Mesenchymal stem cell (in vitro differentiated cells and primary cell): ENCODE data around the gene CYS1.

Source experiments
- DNase-seq: peaks from one replicate; pipeline ENCODE4 v3.0.0-alpha.2; 2013
- H2AFZ ChIP-seq: one replicate; pipeline ENCODE4 v1.6.1; 2013; ENCODE audit warnings: low read depth, mild to moderate bottlenecking, control low read depth, inconsistent platforms, low read length, moderate library complexity
- H2AK5ac ChIP-seq: 2 replicates; pipeline ENCODE4 v1.6.1; 2013; ENCODE audit warnings: low read length, moderate library complexity, mild to moderate bottlenecking, inconsistent platforms; ENCODE audit not compliant: severe bottlenecking
- H2BK120ac ChIP-seq: one replicate; pipeline ENCODE4 v1.6.1; 2013; ENCODE audit warnings: low read depth, mild to moderate bottlenecking, inconsistent platforms, low read length, moderate library complexity
- H2BK12ac ChIP-seq, 2 experiments: one replicate each; pipeline ENCODE4 v1.6.1; 2013; ENCODE audit warnings: inconsistent platforms in 2 of 2, low read length in 2 of 2, mild to moderate bottlenecking in 2 of 2, moderate library complexity in 2 of 2, control low read depth in 1 of 2
- H2BK15ac ChIP-seq: one replicate; pipeline ENCODE4 v1.6.1; 2013; ENCODE audit warnings: mild to moderate bottlenecking, low read depth, inconsistent platforms; ENCODE audit not compliant: poor library complexity, severe bottlenecking
- H2BK5ac ChIP-seq: 2 replicates; pipeline ENCODE4 v1.6.1; 2013; ENCODE audit warnings: low read depth, mild to moderate bottlenecking, low read length, control low read depth, inconsistent platforms; ENCODE audit not compliant: poor library complexity, severe bottlenecking
- H3K14ac ChIP-seq, 2 experiments: one replicate each; pipeline ENCODE4 v1.6.1; 2013; ENCODE audit warnings: inconsistent platforms in 2 of 2, low read length in 2 of 2, control low read depth in 1 of 2, mild to moderate bottlenecking in 1 of 2, moderate library complexity in 1 of 2
- H3K18ac ChIP-seq, 2 experiments: one replicate each; pipeline ENCODE4 v1.6.1; 2013; ENCODE audit warnings: inconsistent platforms in 2 of 2, low read length in 2 of 2, control low read depth in 1 of 2, low read depth in 1 of 2, mild to moderate bottlenecking in 1 of 2
- H3K23ac ChIP-seq, 2 experiments: one replicate each; pipeline ENCODE4 v1.6.1; 2013; ENCODE audit warnings: inconsistent platforms in 2 of 2, low read length in 2 of 2, mild to moderate bottlenecking in 2 of 2, moderate library complexity in 2 of 2, control low read depth in 1 of 2
- H3K27ac ChIP-seq: 2 replicates; pipeline ENCODE4 v1.5.1; 2013; ENCODE audit warnings: mild to moderate bottlenecking, moderate library complexity, low read length, control low read depth, inconsistent platforms; ENCODE audit not compliant: poor library complexity, severe bottlenecking
- H3K27me3 ChIP-seq, 2 experiments: 2 replicates each; pipeline versions ENCODE4 v1.6.1 to v1.7.0; 2013; ENCODE audit warnings: low read length in 2 of 2, mild to moderate bottlenecking in 2 of 2, moderate library complexity in 2 of 2, control low read depth in 1 of 2, inconsistent platforms in 1 of 2; ENCODE audit not compliant: control insufficient read depth in 1 of 2, insufficient read depth in 1 of 2
- H3K36me3 ChIP-seq, 2 experiments: 2 replicates each; pipeline versions ENCODE4 v1.6.1 to v1.7.0; 2013; ENCODE audit warnings: low read length in 2 of 2, control low read depth in 1 of 2, inconsistent platforms in 1 of 2, low read depth in 1 of 2, mild to moderate bottlenecking in 1 of 2; ENCODE audit not compliant: insufficient read depth in 2 of 2, control insufficient read depth in 1 of 2
- H3K4ac ChIP-seq, 2 experiments: one replicate each; pipeline ENCODE4 v1.6.1; 2013; ENCODE audit warnings: inconsistent platforms in 2 of 2, low read length in 2 of 2, mild to moderate bottlenecking in 2 of 2, moderate library complexity in 2 of 2, control low read depth in 1 of 2, low read depth in 1 of 2
- H3K4me1 ChIP-seq: 2 replicates; pipeline ENCODE4 v1.6.1; 2013; ENCODE audit warnings: low read depth, low read length, control low read depth; ENCODE audit not compliant: control insufficient read depth, insufficient read depth
- H3K4me2 ChIP-seq: 2 replicates; pipeline ENCODE4 v1.6.1; 2013; ENCODE audit warnings: low read length, mild to moderate bottlenecking, inconsistent platforms; ENCODE audit not compliant: poor library complexity, severe bottlenecking
- H3K4me3 ChIP-seq, 2 experiments: 2 replicates each; pipeline versions ENCODE4 v1.5.1 to v1.7.0; 2013; ENCODE audit warnings: low read length in 2 of 2, mild to moderate bottlenecking in 2 of 2, control low read depth in 1 of 2, low read depth in 1 of 2; ENCODE audit not compliant: insufficient read depth in 1 of 2
- H3K79me1 ChIP-seq: replicated peaks from 2 replicates; pipeline ENCODE4 v1.6.1; 2013; ENCODE audit warnings: mild to moderate bottlenecking, control low read depth, low read length, inconsistent platforms; ENCODE audit not compliant: poor library complexity, severe bottlenecking
- H3K9ac ChIP-seq: 2 replicates; pipeline ENCODE4 v1.7.0; 2013; ENCODE audit warnings: mild to moderate bottlenecking, low read length, moderate library complexity
- H3K9me3 ChIP-seq: 2 replicates; pipeline ENCODE4 v1.7.0; 2013; ENCODE audit warnings: mild to moderate bottlenecking, low read length; ENCODE audit not compliant: control insufficient read depth
- H4K8ac ChIP-seq: one replicate; pipeline ENCODE4 v1.6.1; 2013; ENCODE audit warnings: inconsistent platforms, mild to moderate bottlenecking, low read length, moderate library complexity
- H4K91ac ChIP-seq: one replicate; pipeline ENCODE4 v1.6.1; 2013; ENCODE audit warnings: mild to moderate bottlenecking, low read length, inconsistent platforms
- WGBS: methylation state at CpG from one replicate; pipeline ENCODE4 v1.1.7; 2013; ENCODE audit warnings: mixed read lengths; 5-methylcytosine and 5-hydroxymethylcytosine counted together

CYS1 gene

GRCh38 chr2:10083692-10084211 is 3.5 kb upstream of the CYS1 start:
- 85% methylated on average over 12 of the region's 13 CpGs for WGBS
- H3K27me3 ChIP-seq: peaks cover 5 to 72% of the 10 kb centered on the region in 2 experiments
- no peak overlapping the region for H3K4ac ChIP-seq
- H3K36me3 ChIP-seq: no peaks in the 10 kb centered on the region
- no peak overlapping the region for H3K9ac ChIP-seq
- no peak overlapping the region for H3K4me2 ChIP-seq
- H3K27ac ChIP-seq: peak overlapping the region; percentile 90
- no peak overlapping the region for H2BK12ac ChIP-seq
- peak overlapping the region; percentile 68 for H2AK5ac ChIP-seq
- H3K18ac ChIP-seq: no peak overlapping the region
- H3K4me3 ChIP-seq: no peak overlapping the region
- H4K91ac ChIP-seq: no peak overlapping the region
- no peak overlapping the region for H4K8ac ChIP-seq
- H2BK5ac ChIP-seq: no peak overlapping the region
- no peak overlapping the region for H2BK15ac ChIP-seq
- H2AFZ ChIP-seq: no peak overlapping the region
- H2BK120ac ChIP-seq: no peak overlapping the region
- H3K14ac ChIP-seq: no peak overlapping the region
- DNase-seq: no peak
- H3K9me3 ChIP-seq: no peaks in the 10 kb centered on the region
- peaks cover 31% of the 10 kb centered on the region for H3K4me1 ChIP-seq
- no peaks in the 10 kb centered on the region for H3K79me1 ChIP-seq
- H3K23ac ChIP-seq: no peak overlapping the region

GRCh38 chr2:10083046-10083445 is 2.8 kb upstream of the CYS1 start:
- no peaks in the 10 kb centered on the region for H3K9me3 ChIP-seq
- H3K14ac ChIP-seq: no peak overlapping the region
- H3K4ac ChIP-seq: no peak overlapping the region
- H4K91ac ChIP-seq: no peak overlapping the region
- H2AFZ ChIP-seq: no peak overlapping the region
- 74% methylated on average over 5 of the region's 5 CpGs for WGBS
- no peak overlapping the region for H3K23ac ChIP-seq
- H4K8ac ChIP-seq: no peak overlapping the region
- no peak overlapping the region for H3K4me2 ChIP-seq
- H3K9ac ChIP-seq: no peak overlapping the region
- H2BK120ac ChIP-seq: no peak overlapping the region
- no peak overlapping the region for H2BK5ac ChIP-seq
- H2BK15ac ChIP-seq: no peak overlapping the region
- peaks cover 5 to 76% of the 10 kb centered on the region in 2 experiments for H3K27me3 ChIP-seq
- no peak overlapping the region for H2BK12ac ChIP-seq
- H3K4me1 ChIP-seq: peaks cover 37% of the 10 kb centered on the region
- peak overlapping the region; percentile 90 for H3K27ac ChIP-seq
- H2AK5ac ChIP-seq: no peak overlapping the region
- H3K18ac ChIP-seq: no peak overlapping the region
- no peak overlapping the region for H3K4me3 ChIP-seq
- H3K36me3 ChIP-seq: no peaks in the 10 kb centered on the region
- no peak for DNase-seq
- no peaks in the 10 kb centered on the region for H3K79me1 ChIP-seq

GRCh38 chr2:10080536-10081304 is 509 bp upstream of the CYS1 start:
- H3K4ac ChIP-seq: no peak overlapping the region
- H2AFZ ChIP-seq: no peak overlapping the region
- peaks cover 29% of the 10 kb centered on the region for H3K4me1 ChIP-seq
- H3K14ac ChIP-seq: no peak overlapping the region
- H2BK15ac ChIP-seq: no peak overlapping the region
- no peak for DNase-seq
- H3K79me1 ChIP-seq: peaks cover 2% of the 10 kb centered on the region
- H3K27me3 ChIP-seq: peaks cover 9 to 79% of the 10 kb centered on the region in 2 experiments
- H3K9ac ChIP-seq: no peak overlapping the region
- no peaks in the 10 kb centered on the region for H3K9me3 ChIP-seq
- H2AK5ac ChIP-seq: no peak overlapping the region
- H3K27ac ChIP-seq: peak overlapping the region; percentile 91
- no peak overlapping the region for H2BK12ac ChIP-seq
- peak overlapping the region; percentile 20 for H4K8ac ChIP-seq
- H3K23ac ChIP-seq: peak overlapping the region in 1 of 2 experiments; percentile 73
- H2BK120ac ChIP-seq: no peak overlapping the region
- H2BK5ac ChIP-seq: peak overlapping the region; percentile 90
- no peak overlapping the region for H4K91ac ChIP-seq
- peaks cover 0 to 5% of the 10 kb centered on the region in 2 experiments for H3K36me3 ChIP-seq
- 2% methylated on average over 11 of the region's 45 CpGs for WGBS
- peak overlapping the region in 1 of 2 experiments; percentile 72 for H3K4me3 ChIP-seq
- no peak overlapping the region for H3K18ac ChIP-seq
- peak overlapping the region; percentile 79 for H3K4me2 ChIP-seq

GRCh38 chr2:10079266-10079869 is 843 bp downstream of the CYS1 start:
- no peak overlapping the region for H3K4ac ChIP-seq
- peak overlapping the region; percentile 12 for H2BK15ac ChIP-seq
- peaks cover 4% of the 10 kb centered on the region for H3K79me1 ChIP-seq
- H3K36me3 ChIP-seq: peaks cover 0 to 11% of the 10 kb centered on the region in 2 experiments
- H3K4me1 ChIP-seq: peaks cover 21% of the 10 kb centered on the region
- H2BK120ac ChIP-seq: no peak overlapping the region
- peaks cover 9 to 81% of the 10 kb centered on the region in 2 experiments for H3K27me3 ChIP-seq
- H3K27ac ChIP-seq: peak overlapping the region; percentile 77
- H3K9me3 ChIP-seq: no peaks in the 10 kb centered on the region
- no peak overlapping the region for H2AK5ac ChIP-seq
- H3K23ac ChIP-seq: peak overlapping the region in 1 of 2 experiments; percentile 36
- H3K9ac ChIP-seq: peak overlapping the region; percentile 73
- H3K4me3 ChIP-seq: peak overlapping the region; percentile 72 to 76
- H4K8ac ChIP-seq: no peak overlapping the region
- 3% methylated on average over 26 of the region's 53 CpGs for WGBS
- H4K91ac ChIP-seq: no peak overlapping the region
- H3K4me2 ChIP-seq: peak overlapping the region; percentile 70
- H2BK12ac ChIP-seq: no peak overlapping the region
- no peak overlapping the region for H3K14ac ChIP-seq
- H3K18ac ChIP-seq: no peak overlapping the region
- peak overlapping the region; percentile 91 for H2BK5ac ChIP-seq
- H2AFZ ChIP-seq: peak overlapping the region; percentile 10
- peak; percentile 26 for DNase-seq
